ENCODE results near the gene ADM.

Gene ADM

GRCh38 chr11:10314199-10315072 is 9.6 kb downstream of the ADM start:
- no peak for TF ChIP-seq CTCF (IDR thresholded peaks at IDR 0.05; ENCODE audit: borderline replicate concordance, insufficient read depth, low read depth, low read length)
- H3K4me3 ChIP-seq (ENCODE audit: low read depth, low read length) = no peak overlapping the region

- no peak overlapping the region for H3K4me3 ChIP-seq (ENCODE audit: low read depth, low read length)
- no peak for TF ChIP-seq CTCF (IDR thresholded peaks at IDR 0.05; ENCODE audit: borderline replicate concordance, insufficient read depth, low read depth, low read length)
Measured at GRCh38 chr11:10315083-10315482, 10.2 kb downstream of the ADM start.

GRCh38 chr11:10317151-10317755 is 12.4 kb downstream of the ADM start:
- peak overlapping the region; percentile 5 for H3K4me3 ChIP-seq (ENCODE audit: low read depth, low read length)
- TF ChIP-seq CTCF (IDR thresholded peaks at IDR 0.05; ENCODE audit: borderline replicate concordance, insufficient read depth, low read depth, low read length) = no peak

- no peak for TF ChIP-seq CTCF (IDR thresholded peaks at IDR 0.05; ENCODE audit: borderline replicate concordance, insufficient read depth, low read depth, low read length)
Measured at GRCh38 chr11:10317776-10318526, 13.1 kb downstream of the ADM start.

GRCh38 chr11:10318527-10318802 is 13.6 kb downstream of the ADM start:
- TF ChIP-seq CTCF (IDR thresholded peaks at IDR 0.05; ENCODE audit: borderline replicate concordance, insufficient read depth, low read depth, low read length) = no peak
- H3K4me3 ChIP-seq (ENCODE audit: low read depth, low read length) = peak overlapping the region; percentile 15

More at GRCh38 chr11:10317776-10318526, 13.1 kb downstream of the ADM start:
- peak overlapping the region; percentile 5 for H3K4me3 ChIP-seq (ENCODE audit: low read depth, low read length)

- H3K4me3 ChIP-seq (ENCODE audit: low read depth, low read length) = no peak overlapping the region
- TF ChIP-seq CTCF (IDR thresholded peaks at IDR 0.05; ENCODE audit: borderline replicate concordance, insufficient read depth, low read depth, low read length) = no peak
Measured at GRCh38 chr11:10319702-10320558, 15.1 kb downstream of the ADM start.
